HS-5 (cell line): ENCODE measurements around the gene NAT14.

Experiments used
- DNase-seq: peaks from one replicate; pipeline ENCODE4 v3.0.0-alpha.2; 2012; ENCODE audit warnings: low read depth

NAT14 gene

GRCh38 chr19:55536366-55536765 is 51.4 kb downstream of the NAT14 start:
- no peak for DNase-seq
